ENCODE measurements around the gene MFAP5.
"Not testable (repeated sequence)": the region's sequence is repeated elsewhere in the genome, so short reads cannot be mapped to it uniquely, and the experiment has no call there.

Gene MFAP5

DNA sequence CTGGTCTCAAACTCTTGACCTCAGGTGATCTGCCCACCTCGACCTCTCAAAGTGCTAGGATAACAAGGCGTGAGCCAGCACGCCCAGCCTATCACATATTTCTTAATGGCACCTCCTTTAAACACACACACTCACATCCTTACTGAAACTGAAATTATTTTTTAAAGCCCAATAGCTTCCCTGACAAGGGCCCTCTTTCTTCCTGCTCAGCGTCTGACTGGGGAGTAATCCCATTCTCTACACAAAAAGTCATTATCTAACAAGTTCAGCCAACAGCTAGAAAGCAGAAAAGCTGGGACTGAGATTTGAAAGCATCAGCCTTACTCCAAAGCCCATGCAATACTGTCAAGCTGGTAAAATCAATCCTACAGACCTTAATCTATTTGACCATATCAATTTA is 40.0 kb downstream of the MFAP5 start:
- H3K4me1 Mint-ChIP-seq, result peaks cover 16% of the 10 kb centered on the region
- peak overlapping the region; percentile 65 for H3K27ac Mint-ChIP-seq
- H3K9me3 Mint-ChIP-seq, result no peaks in the 10 kb centered on the region

DNA sequence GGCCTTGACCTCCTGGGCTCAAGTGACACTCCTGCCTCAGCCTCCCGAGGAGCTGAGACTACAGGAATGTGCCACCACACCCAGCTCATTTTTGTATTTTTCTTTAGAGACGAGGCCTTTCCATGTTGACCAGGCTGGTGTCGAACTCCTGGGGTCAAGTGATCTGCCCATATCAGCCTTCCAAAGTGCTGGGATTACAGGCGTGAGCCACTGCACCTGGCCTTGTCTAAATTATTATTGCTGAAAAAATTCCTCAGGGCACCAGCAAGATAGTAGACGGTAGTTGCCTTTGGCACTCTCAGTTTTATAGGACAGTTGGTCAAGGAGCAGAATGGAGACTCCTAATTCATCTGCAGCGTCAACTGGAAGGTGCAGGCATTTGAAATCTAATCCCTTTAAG is 47.4 kb downstream of the MFAP5 start:
- Mint-ChIP-seq H3K27me3 (no peaks in the 10 kb centered on the region), H3K4me1 (peaks cover 26% of the 10 kb centered on the region), H3K4me3 (no peak overlapping the region), H3K27ac (no peak overlapping the region), H3K36me3 (no peaks in the 10 kb centered on the region), H3K9me3 (no peaks in the 10 kb centered on the region)
- no peak for ATAC-seq

More for the DNA sequence above, 40.0 kb downstream of the MFAP5 start:
- no peak for ATAC-seq
- Mint-ChIP-seq H3K27me3 (no peaks in the 10 kb centered on the region), H3K4me3 (no peak overlapping the region), H3K36me3 (no peaks in the 10 kb centered on the region)

DNA sequence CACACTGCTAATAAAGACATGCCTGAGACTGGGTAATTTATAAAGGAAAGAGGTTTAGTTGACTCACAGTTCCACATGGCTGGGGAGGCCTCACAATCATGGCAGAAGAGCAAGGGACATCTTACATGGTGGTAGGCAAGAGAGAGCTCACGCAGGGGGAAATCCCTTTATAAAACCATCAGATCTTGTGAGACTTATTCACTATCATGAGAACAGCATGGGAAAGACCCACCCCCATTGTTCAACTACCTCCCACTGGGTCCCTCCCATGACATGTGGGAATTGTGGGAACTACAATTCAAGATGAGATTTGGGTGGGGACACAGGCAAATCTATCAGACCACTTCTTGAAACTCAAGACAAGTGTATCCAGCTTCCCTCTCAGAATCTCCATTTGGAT is 48.7 kb downstream of the MFAP5 start:
- ATAC-seq, H3K27me3 Mint-ChIP-seq, H3K4me3 Mint-ChIP-seq, H3K9me3 Mint-ChIP-seq, H3K36me3 Mint-ChIP-seq: not testable (repeated sequence)
- peaks cover 27% of the 10 kb centered on the region for H3K4me1 Mint-ChIP-seq
- peak overlapping the region; percentile 83 for H3K27ac Mint-ChIP-seq

DNA sequence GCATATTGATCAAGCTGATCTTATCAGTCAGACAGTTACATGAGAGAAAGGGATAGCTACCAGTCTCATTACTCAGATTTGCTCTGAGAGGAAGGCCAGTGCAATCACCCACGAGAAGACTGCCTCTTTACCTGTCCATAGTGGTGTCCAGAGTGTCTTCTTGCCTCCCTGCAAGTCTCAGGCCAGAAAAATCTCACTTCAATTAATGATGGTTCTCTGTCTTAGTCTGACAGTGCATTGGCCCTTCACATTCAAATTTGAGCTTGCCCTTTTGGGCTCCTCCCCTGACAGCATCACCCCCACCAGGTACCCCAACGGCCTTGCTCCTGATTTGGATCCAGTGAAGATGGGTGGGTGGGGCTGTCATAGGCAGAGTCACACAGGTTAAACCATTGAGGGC is 50.0 kb downstream of the MFAP5 start, which contains the start of gene AICDA:
TSS of gene AICDA (minus strand) at position 231 of the 400 bp plus-strand sequence. CDS start at position 139, 92 bp downstream.
- Mint-ChIP-seq H3K27me3 (no peaks in the 10 kb centered on the region), H3K27ac (peak within 1 kb of the TSS; percentile 83), H3K4me1 (peaks cover 31% of the 10 kb centered on the region), H3K9me3 (no peaks in the 10 kb centered on the region), H3K4me3 (peak within 1 kb of the TSS; percentile 64), H3K36me3 (no peaks in the 10 kb centered on the region)
- peak; percentile 51 for ATAC-seq

DNA sequence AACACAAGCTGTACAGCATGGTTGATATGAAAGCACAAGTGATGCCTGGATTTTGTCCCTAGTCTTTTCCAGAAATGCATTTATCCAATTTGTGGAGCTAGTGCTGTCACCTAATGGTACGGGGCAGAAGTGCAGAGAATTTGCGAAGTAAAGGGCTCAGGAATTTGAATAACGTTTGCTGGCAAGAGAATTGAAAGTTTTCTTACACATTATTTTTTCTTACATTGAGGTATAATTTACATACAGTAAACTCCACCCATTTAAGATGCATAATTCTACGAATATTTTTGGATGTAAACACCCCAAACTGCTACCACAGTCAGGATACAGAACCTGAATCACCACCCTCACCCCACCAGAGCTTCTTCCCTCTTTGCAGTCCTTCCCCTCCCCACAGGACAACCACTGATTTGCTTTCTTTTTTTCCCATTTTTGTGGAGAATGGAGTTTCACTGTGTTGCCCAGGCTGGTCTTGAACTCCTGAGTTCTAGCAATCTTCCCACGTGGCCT is 53.5 kb downstream of the MFAP5 start:
- peak overlapping the region; percentile 79 for H3K27ac Mint-ChIP-seq
- H3K36me3 Mint-ChIP-seq, result peaks cover 21% of the 10 kb centered on the region
- H3K4me1 Mint-ChIP-seq, result peaks cover 46% of the 10 kb centered on the region
- peak; percentile 13 for ATAC-seq
- H3K9me3 Mint-ChIP-seq, result no peaks in the 10 kb centered on the region
- peak overlapping the region; percentile 86 for H3K4me3 Mint-ChIP-seq
- peaks cover 5% of the 10 kb centered on the region for H3K27me3 Mint-ChIP-seq

DNA sequence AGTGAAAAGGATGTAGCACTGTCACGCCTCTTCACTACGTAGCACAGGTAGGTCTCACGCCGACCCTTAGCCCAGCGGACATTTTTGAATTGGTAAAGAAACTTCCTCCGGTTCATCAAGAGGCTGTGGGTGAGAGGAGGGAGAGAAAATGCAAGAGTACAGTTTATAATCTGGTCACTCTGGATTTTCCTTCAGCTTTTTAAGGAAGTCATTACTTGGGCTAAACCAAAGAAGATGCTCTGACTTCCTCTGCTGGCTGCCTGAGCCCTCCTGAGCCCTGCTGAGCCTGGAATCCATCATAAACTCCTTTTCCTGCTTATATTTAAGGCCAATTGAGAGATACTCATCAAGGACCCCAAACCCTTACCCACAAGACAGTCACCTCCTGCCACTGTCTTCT is 55.7 kb downstream of the MFAP5 start:
- Mint-ChIP-seq H3K36me3 (peaks cover 24% of the 10 kb centered on the region), H3K27ac (no peak overlapping the region), H3K27me3 (peaks cover 18% of the 10 kb centered on the region), H3K4me3 (no peak overlapping the region), H3K9me3 (no peaks in the 10 kb centered on the region), H3K4me1 (peaks cover 47% of the 10 kb centered on the region)
- no peak for ATAC-seq

DNA sequence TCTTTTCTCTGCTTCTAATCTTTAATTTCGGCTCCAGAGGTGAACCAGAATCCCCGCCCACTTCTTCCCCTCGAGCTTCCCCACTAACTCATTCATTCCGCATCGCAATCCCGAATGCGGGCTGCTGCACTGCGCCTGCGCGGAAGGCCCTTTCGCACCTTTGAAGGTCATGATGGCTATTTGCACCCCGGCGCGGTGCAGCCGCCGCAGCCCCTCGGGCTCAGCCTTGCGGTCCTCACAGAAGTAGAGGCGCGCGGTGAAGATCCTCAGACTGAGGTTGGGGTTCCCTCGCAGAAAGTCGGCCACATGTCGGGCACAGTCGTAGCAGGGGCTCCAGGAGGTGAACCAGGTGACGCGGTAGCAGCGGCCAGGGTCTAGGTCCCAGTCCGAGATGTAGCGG is 57.6 kb downstream of the MFAP5 start:
- H3K36me3 Mint-ChIP-seq, result peaks cover 24% of the 10 kb centered on the region
- no peak for ATAC-seq
- no peaks in the 10 kb centered on the region for H3K9me3 Mint-ChIP-seq

DNA sequence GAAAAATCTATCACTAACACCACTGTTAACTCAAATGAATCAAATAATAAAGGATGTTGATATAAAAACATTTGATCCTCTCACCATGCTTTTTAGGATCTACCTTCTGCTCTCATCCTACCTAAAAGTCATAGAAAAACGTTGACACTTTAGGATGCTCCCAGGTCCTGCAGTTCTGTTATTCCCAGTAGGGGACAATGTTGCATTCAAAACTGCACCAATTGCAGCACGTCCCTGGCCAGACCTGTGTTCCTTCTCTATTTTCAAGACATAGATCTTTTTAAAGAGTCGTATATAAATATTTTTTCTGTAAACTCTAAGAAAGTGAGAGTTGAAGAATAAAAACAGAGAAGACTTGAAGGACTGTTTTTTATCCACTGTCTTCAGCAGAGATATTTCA is 58.8 kb downstream of the MFAP5 start:
- peaks cover 28% of the 10 kb centered on the region for H3K27me3 Mint-ChIP-seq
- peaks cover 41% of the 10 kb centered on the region for H3K4me1 Mint-ChIP-seq
- no peak overlapping the region for H3K27ac Mint-ChIP-seq
- no peaks in the 10 kb centered on the region for H3K9me3 Mint-ChIP-seq
- H3K4me3 Mint-ChIP-seq, result no peak overlapping the region
- ATAC-seq, result no peak
- H3K36me3 Mint-ChIP-seq, result peaks cover 24% of the 10 kb centered on the region

More for the DNA sequence above, 57.6 kb downstream of the MFAP5 start:
- peaks cover 51% of the 10 kb centered on the region for H3K4me1 Mint-ChIP-seq
- peaks cover 26% of the 10 kb centered on the region for H3K27me3 Mint-ChIP-seq
- H3K27ac Mint-ChIP-seq, result peak overlapping the region; percentile 48
- no peak overlapping the region for H3K4me3 Mint-ChIP-seq

DNA sequence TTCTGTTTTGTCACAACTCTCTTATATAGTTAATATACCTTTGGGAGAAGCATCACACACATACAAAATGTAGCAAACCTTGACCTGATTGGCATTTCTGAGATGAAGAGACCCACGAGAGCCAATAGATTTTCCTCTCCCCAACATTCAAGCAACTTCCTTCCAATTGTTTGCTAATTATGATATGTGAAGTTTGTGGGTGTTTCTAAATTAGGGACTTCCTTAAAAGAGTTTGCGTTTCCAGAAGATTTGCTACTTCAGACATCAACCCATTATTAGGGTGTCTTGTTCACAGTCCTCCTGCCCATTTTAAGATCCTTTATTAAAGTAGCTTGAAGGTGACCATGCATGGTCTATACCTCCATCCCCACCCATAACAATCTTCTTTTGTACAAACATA is 59.3 kb downstream of the MFAP5 start:
- H3K9me3 Mint-ChIP-seq, result no peaks in the 10 kb centered on the region
- peaks cover 24% of the 10 kb centered on the region for H3K36me3 Mint-ChIP-seq
- H3K4me1 Mint-ChIP-seq, result peaks cover 38% of the 10 kb centered on the region
- no peak overlapping the region for H3K27ac Mint-ChIP-seq
- ATAC-seq, result no peak
- H3K27me3 Mint-ChIP-seq, result peaks cover 28% of the 10 kb centered on the region
- no peak overlapping the region for H3K4me3 Mint-ChIP-seq

DNA sequence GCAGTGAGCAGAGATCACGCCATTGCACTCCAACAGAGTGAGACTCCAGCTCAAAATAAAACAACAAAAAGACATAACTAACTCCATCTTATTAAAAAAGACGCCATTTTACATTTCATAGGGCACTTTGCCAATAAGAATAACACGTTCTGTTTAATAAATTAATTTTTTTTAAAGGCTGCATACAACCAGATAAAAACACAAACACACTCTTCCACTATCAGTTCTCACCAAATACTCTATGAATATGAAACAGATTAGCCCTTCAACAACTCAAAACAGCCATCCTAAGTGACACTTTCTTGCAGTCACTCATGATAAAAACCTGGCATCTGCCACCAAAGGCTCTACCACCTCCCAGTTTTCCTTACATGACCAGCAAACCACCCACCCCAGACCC is 66.1 kb downstream of the MFAP5 start:
- peaks cover 15% of the 10 kb centered on the region for H3K4me1 Mint-ChIP-seq
- H3K27ac Mint-ChIP-seq, result no peak overlapping the region
- peaks cover 10% of the 10 kb centered on the region for H3K27me3 Mint-ChIP-seq
- no peak for ATAC-seq
- H3K9me3 Mint-ChIP-seq, result peaks cover 2% of the 10 kb centered on the region
- H3K4me3 Mint-ChIP-seq, result no peak overlapping the region
- H3K36me3 Mint-ChIP-seq, result no peaks in the 10 kb centered on the region
